ENCODE data around the gene ZNF180.
A peak's percentile ranks its signal among the peaks of the same experiment; 100 is the strongest.

The ZNF180 gene

GRCh38 chr19:44452367-44452766, 48.0 kb downstream of the ZNF180 start:
- H3K27me3 ChIP-seq (replicated peaks; ENCODE audit: control insufficient read depth, insufficient read depth, low read length), result no peaks in the 10 kb centered on the region
- DNase-seq (ENCODE audit: extremely low read depth, insufficient read length), result no peak

DNA sequence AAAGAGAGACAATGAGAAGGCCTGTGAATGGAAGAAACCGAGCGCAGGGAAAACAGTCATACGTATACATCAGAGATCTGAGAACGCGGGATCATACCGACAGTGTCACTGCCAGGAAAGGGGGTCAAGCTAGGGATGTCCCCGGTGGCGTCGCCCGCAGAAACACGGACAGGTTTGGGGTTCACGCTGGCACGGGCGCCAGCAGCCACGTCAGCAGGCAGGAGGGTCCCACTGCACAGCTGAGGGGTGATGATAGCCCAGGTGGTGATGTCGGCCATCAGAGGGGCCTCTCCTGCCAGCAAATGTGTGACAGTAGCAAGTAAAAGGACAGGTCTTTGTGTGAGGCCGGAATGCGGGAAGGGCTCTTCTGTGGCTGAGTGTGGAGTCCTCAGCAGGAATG, 48.6 kb downstream of the ZNF180 start:
- Histone ChIP-seq H3K36me3 (ENCODE audit: control insufficient read depth, insufficient read depth, low read length) (no peaks in the 10 kb centered on the region), H3K4me3 (replicated peaks; ENCODE audit: low read depth, low read length) (no peak overlapping the region), H3K27me3 (replicated peaks; ENCODE audit: control insufficient read depth, insufficient read depth, low read length) (no peaks in the 10 kb centered on the region)
- TF ChIP-seq, protein P1, sequence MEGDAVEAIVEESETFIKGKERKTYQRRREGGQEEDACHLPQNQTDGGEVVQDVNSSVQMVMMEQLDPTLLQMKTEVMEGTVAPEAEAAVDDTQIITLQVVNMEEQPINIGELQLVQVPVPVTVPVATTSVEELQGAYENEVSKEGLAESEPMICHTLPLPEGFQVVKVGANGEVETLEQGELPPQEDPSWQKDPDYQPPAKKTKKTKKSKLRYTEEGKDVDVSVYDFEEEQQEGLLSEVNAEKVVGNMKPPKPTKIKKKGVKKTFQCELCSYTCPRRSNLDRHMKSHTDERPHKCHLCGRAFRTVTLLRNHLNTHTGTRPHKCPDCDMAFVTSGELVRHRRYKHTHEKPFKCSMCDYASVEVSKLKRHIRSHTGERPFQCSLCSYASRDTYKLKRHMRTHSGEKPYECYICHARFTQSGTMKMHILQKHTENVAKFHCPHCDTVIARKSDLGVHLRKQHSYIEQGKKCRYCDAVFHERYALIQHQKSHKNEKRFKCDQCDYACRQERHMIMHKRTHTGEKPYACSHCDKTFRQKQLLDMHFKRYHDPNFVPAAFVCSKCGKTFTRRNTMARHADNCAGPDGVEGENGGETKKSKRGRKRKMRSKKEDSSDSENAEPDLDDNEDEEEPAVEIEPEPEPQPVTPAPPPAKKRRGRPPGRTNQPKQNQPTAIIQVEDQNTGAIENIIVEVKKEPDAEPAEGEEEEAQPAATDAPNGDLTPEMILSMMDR (IDR thresholded peaks at IDR 0.05; ENCODE audit: insufficient read depth, low read length, poor library complexity, severe bottlenecking), result no peak
- no peak for DNase-seq (ENCODE audit: extremely low read depth, insufficient read length)

More at GRCh38 chr19:44452367-44452766, 48.0 kb downstream of the ZNF180 start:
- Histone ChIP-seq H3K36me3 (ENCODE audit: control insufficient read depth, insufficient read depth, low read length) (no peaks in the 10 kb centered on the region), H3K4me3 (replicated peaks; ENCODE audit: low read depth, low read length) (no peak overlapping the region)
- TF ChIP-seq, protein P1 (IDR thresholded peaks at IDR 0.05; ENCODE audit: insufficient read depth, low read length, poor library complexity, severe bottlenecking), result no peak

DNA sequence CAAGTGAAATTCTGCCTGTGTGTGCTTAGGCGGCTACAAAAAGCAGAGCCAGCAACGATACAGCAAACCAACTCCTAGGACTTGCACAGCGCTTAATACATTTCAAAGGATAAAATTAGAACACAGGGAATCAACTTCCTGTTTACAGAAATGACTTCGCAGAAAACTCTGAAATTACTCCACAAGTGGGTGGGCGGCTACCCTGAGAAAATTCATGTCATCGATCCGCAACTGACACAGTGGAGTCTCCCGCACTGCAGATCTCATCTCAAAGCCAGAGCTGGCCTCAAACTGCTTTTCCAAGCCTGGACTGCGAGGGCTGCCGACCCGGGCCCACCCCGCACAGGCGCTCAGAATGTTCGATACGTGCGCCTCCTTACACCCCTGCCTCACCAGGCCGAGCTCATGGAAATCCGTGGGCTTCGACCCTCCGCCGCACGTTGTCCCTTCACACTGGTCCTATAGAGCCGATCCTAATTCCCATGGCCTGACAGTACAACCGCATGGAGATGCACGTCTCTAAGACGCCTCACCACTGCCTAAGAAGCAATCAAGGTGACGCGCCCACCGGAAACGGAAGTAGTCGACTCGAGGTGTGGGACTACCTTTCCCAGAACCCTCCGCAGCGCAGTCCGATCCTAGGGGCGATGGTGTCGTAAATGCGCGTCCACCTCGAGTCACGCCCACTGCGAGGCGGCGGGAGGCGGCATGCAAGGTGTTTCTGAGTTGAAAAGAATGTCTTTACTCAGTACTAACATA, 52.2 kb downstream of the ZNF180 start, which contains the start of gene ZNF229:
ZNF229 (minus strand) TSS at position 557 of the 759 bp plus-strand sequence. CDS start 5,625 bp downstream, outside the sequence.
- peak; percentile 59 for DNase-seq (ENCODE audit: extremely low read depth, insufficient read length)

DNA sequence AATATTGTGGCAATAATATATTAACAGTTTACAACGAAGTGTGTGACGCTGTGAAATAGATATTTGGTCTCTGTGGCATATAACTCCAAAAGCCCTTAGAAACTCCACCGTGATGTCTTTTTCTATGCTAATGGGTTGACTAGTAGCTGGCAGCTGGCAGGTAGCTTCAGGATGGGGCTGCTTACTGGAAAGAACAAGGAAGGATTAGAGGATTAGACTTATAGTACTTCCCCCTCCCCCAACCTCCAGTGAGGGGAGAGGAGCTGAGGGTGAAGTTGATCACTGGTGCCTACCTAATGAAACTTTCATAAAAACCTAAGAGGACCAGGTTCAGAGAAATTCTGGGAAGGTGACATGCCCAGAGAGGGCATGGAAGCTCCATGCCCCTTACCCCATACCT, 61.9 kb downstream of the ZNF180 start:
- DNase-seq (ENCODE audit: extremely low read depth, insufficient read length), result no peak
- Histone ChIP-seq H3K36me3 (ENCODE audit: control insufficient read depth, insufficient read depth, low read length) (no peaks in the 10 kb centered on the region), H3K27me3 (replicated peaks; ENCODE audit: control insufficient read depth, insufficient read depth, low read length) (no peaks in the 10 kb centered on the region), H3K4me3 (replicated peaks; ENCODE audit: low read depth, low read length) (no peak overlapping the region)
- TF ChIP-seq, protein P1 (IDR thresholded peaks at IDR 0.05; ENCODE audit: insufficient read depth, low read length, poor library complexity, severe bottlenecking), result no peak

More for the DNA sequence above, 52.2 kb downstream of the ZNF180 start, which contains the start of gene ZNF229:
- no peaks in the 10 kb centered on the region for H3K27me3 ChIP-seq (replicated peaks; ENCODE audit: control insufficient read depth, insufficient read depth, low read length)
- no peaks in the 10 kb centered on the region for H3K36me3 ChIP-seq (ENCODE audit: control insufficient read depth, insufficient read depth, low read length)
- H3K4me3 ChIP-seq (replicated peaks; ENCODE audit: low read depth, low read length), result peak within 1 kb of the TSS; percentile 50
- TF ChIP-seq, protein P1 (IDR thresholded peaks at IDR 0.05; ENCODE audit: insufficient read depth, low read length, poor library complexity, severe bottlenecking), result no peak

- Histone ChIP-seq H3K36me3 (ENCODE audit: control insufficient read depth, insufficient read depth, low read length) (no peaks in the 10 kb centered on the region), H3K4me3 (replicated peaks; ENCODE audit: low read depth, low read length) (no peak overlapping the region), H3K27me3 (replicated peaks; ENCODE audit: control insufficient read depth, insufficient read depth, low read length) (no peaks in the 10 kb centered on the region)
- TF ChIP-seq, protein P1 (IDR thresholded peaks at IDR 0.05; ENCODE audit: insufficient read depth, low read length, poor library complexity, severe bottlenecking), result no peak
- DNase-seq (ENCODE audit: extremely low read depth, insufficient read length), result no peak
These were observed 64.9 kb downstream of the ZNF180 start for GRCh38 chr19:44435441-44435840.

All from GM06990 (cell line).